ENCODE data around the gene PRR23E. TPM values are rescaled to one million over a fixed set of nuclear protein-coding genes. Genes with fewer than 3 reads are reported as not detected.

Gene PRR23E
- total and polyA plus RNA-seq, 7 donors = not detected

DNA sequence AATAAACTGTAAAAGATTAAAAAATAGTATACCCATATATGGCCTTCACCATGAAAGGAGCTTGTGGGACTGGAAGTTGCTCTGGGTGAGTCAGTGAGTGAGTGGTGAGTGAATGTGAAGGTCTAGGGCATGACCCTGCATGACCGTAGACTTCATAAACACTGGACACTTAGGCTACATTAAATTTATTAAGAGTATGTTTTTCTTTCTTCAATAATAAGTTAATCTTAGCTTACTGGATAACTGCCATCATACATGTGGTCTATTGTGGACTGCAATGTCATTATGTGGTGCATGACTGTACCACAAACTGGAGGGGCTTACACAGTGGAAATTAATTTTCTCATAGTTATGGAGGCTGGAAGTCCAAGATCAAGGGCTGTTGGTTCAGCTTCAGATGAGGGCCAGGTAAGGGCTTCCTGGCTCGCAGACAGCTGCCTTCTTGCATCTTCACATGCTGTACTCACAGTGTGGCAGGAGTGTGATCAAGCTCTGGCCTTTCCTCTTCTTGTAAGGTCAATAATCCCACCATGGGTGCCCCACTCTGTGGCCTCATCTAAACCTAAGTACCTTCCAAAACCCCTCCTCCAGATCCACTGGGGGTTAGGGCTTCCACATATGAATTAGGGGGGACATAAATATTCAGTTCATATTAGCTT, 40.8 kb upstream of the PRR23E start:
- no peaks in the 10 kb centered on the region for H3K9me3 ChIP-seq
- intact Hi-C loops (cut with DNase I) = no loop called here

DNA sequence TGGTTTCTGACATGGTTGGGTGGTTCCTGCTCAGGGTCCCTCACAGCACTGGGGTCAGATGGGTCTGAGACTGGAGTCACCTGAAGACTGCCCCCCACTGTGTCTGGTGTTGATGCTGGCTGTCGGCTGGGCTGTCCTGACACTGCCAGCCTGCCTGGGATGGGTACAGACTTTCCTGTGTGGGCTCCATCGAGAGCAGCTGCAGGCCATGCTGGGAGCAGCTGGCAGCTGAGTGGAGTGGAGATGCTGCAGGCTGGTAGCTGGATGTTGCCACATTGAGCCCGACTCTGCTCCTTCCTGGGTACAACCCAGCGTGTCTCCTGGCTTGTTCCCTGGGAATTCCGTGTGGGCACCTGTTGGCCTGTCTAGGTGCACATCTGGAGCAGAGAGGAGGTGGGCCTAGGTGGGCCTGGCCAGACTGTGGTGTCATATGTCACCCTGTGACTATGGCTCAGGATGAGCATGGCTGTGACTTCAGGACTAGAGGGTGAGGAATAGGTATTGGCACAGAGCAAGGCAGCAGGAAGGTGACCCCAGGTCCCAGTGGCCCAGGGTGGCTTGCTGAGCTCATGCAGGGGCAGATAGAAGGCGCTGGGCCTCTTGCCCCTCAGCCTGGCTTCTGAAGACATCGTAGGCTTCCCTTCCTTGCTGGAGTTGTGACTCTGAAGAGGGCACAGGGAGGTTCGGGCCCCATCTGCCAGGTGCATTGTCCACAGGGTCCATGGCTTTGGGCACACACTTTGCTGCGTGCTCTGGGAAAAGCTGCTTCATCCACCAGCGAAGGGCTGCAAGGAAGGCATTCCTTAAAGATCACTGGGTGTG, 40.0 kb upstream of the PRR23E start:
- no peak for TF ChIP-seq POLR2AphosphoS5 (IDR thresholded peaks at IDR 0.05)
- TF ChIP-seq, protein P1, sequence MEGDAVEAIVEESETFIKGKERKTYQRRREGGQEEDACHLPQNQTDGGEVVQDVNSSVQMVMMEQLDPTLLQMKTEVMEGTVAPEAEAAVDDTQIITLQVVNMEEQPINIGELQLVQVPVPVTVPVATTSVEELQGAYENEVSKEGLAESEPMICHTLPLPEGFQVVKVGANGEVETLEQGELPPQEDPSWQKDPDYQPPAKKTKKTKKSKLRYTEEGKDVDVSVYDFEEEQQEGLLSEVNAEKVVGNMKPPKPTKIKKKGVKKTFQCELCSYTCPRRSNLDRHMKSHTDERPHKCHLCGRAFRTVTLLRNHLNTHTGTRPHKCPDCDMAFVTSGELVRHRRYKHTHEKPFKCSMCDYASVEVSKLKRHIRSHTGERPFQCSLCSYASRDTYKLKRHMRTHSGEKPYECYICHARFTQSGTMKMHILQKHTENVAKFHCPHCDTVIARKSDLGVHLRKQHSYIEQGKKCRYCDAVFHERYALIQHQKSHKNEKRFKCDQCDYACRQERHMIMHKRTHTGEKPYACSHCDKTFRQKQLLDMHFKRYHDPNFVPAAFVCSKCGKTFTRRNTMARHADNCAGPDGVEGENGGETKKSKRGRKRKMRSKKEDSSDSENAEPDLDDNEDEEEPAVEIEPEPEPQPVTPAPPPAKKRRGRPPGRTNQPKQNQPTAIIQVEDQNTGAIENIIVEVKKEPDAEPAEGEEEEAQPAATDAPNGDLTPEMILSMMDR (IDR thresholded peaks at IDR 0.05) = no peak
- no peak for TF ChIP-seq POLR2A (IDR thresholded peaks at IDR 0.05)
- no peak for TF ChIP-seq EP300 (IDR thresholded peaks at IDR 0.05)
- peak; percentile 49 for DNase-seq
- WGBS, 2 donors = 91 to 92% methylated on average over 10 of the region's 10 CpGs
- Histone ChIP-seq H3K4me1 (no peaks in the 10 kb centered on the region), H3K36me3 (no peaks in the 10 kb centered on the region), H3K27me3 (peaks cover 0 to 18% (median 12%) of the 10 kb centered on the region in 3 donors), H3K27ac (no peak overlapping the region), H3K4me3 (no peak overlapping the region), H3K9me3 (no peaks in the 10 kb centered on the region)
- intact Hi-C loops (cut with DNase I) = no loop called here

More for the DNA sequence above, 40.8 kb upstream of the PRR23E start:
- Histone ChIP-seq H3K4me1 (no peaks in the 10 kb centered on the region), H3K27me3 (peaks cover 0 to 10% (median 6%) of the 10 kb centered on the region in 3 donors), H3K36me3 (no peaks in the 10 kb centered on the region), H3K4me3 (no peak overlapping the region), H3K27ac (no peak overlapping the region)
- no peak for TF ChIP-seq POLR2A (IDR thresholded peaks at IDR 0.05)
- no peak for TF ChIP-seq EP300 (IDR thresholded peaks at IDR 0.05)
- TF ChIP-seq, protein P1 (IDR thresholded peaks at IDR 0.05) = no peak
- no peak for TF ChIP-seq POLR2AphosphoS5 (IDR thresholded peaks at IDR 0.05)
- WGBS, 2 donors = 78 to 86% methylated on average over 2 of the region's 2 CpGs
- no peak for DNase-seq

DNA sequence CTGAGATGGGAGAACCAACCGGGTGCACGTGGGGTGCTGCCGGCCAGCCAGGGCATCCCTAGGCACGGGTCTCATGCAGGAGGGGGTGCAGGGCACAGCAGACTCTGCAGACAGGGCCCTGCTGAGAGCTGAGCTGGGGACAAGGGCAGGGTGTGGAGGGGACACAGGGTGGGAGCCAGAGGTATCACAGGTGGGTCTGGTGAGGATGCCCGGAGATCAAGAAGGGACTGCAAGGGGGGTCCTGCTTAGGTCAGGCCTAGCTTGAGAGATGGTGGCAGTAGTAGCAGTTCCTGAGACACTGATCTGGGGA, 39.5 kb upstream of the PRR23E start:
- DNase-seq = peak; percentile 57
- Histone ChIP-seq H3K27me3 (peaks cover 0 to 23% (median 18%) of the 10 kb centered on the region in 3 donors), H3K9me3 (no peaks in the 10 kb centered on the region), H3K27ac (no peak overlapping the region), H3K36me3 (no peaks in the 10 kb centered on the region), H3K4me3 (no peak overlapping the region), H3K4me1 (no peaks in the 10 kb centered on the region)
- intact Hi-C loops (cut with DNase I) = no loop called here
- WGBS, 2 donors = 81 to 82% methylated on average over 5 of the region's 5 CpGs
- TF ChIP-seq EP300 (IDR thresholded peaks at IDR 0.05) = no peak
- no peak for TF ChIP-seq POLR2AphosphoS5 (IDR thresholded peaks at IDR 0.05)
- TF ChIP-seq, protein P1 (IDR thresholded peaks at IDR 0.05) = no peak
- TF ChIP-seq POLR2A (IDR thresholded peaks at IDR 0.05) = no peak

DNA sequence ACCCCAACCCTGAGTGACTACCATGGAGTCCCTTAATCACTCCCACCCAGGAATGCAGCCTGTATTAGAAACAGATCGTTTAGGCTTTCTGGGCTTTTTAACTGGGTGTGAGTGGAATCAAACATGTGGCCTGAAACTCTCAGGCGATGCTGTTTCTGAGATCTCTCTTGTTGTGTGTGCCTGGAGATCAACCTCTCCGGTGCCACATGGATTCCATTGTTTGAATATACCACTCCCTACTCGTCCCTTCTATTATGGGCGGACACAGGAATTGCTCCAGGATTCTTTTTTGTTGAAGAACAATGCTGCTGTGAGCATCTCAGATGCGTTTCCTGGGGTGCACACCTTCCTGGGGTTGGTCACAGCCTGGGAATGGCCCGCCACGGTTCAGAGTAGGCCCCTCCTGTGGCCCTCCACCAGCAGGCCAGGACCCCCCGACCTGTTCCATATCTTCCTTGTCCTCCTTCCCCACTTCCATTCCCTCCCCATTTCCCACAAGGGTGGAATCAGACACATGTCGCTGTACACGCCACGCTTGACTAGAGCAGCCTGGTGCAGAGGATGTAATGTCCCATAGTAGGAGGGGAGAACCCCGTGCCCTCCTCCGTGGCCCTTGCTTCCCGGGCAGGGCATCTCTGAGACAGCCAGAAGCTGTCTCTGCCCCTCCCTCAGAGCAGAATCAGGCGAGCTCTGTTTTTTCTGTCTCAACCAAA, 36.4 kb upstream of the PRR23E start:
- no peak for DNase-seq
- Histone ChIP-seq H3K4me1 (no peaks in the 10 kb centered on the region), H3K36me3 (no peaks in the 10 kb centered on the region), H3K4me3 (no peak overlapping the region), H3K9me3 (no peaks in the 10 kb centered on the region), H3K27ac (no peak overlapping the region), H3K27me3 (peaks cover 0 to 31% (median 25%) of the 10 kb centered on the region in 3 donors)
- intact Hi-C loops (cut with DNase I) = no loop called here
- 19 to 56% methylated on average over 16 of the region's 16 CpGs for WGBS, 2 donors
- no peak for TF ChIP-seq POLR2A (IDR thresholded peaks at IDR 0.05)
- TF ChIP-seq, protein P1 (IDR thresholded peaks at IDR 0.05) = no peak
- no peak for TF ChIP-seq EP300 (IDR thresholded peaks at IDR 0.05)
- TF ChIP-seq POLR2AphosphoS5 (IDR thresholded peaks at IDR 0.05) = no peak
